MM.1S (cell line): ENCODE measurements around the gene DSCAM.

Source experiments
- DNase-seq: peaks from one replicate; pipeline ENCODE4 v3.0.0-alpha.2; 2015
- H2AFZ ChIP-seq: fragments of 300-600 bp; sonication (generic); 2 replicates; pipeline ENCODE4 v1.6.0; 2016; ENCODE audit warnings: antibody characterized with exemption, low read length
- H3F3A ChIP-seq: fragments of 300-600 bp; sonication (generic); 2 replicates; pipeline ENCODE4 v1.6.1; 2016; ENCODE audit warnings: mild to moderate bottlenecking, antibody characterized with exemption, low read length, moderate library complexity, mixed read lengths; ENCODE audit not compliant: insufficient read depth
- H3K27ac ChIP-seq: fragments of 300-600 bp; sonication (generic); 2 replicates; pipeline ENCODE4 v1.5.1; 2016; ENCODE audit warnings: mild to moderate bottlenecking, low read length
- H3K27me3 ChIP-seq: fragments of 300-600 bp; sonication (generic); replicated peaks from 2 replicates; pipeline ENCODE4 v1.6.0; 2016; ENCODE audit warnings: low read length; ENCODE audit not compliant: insufficient read depth
- H3K36me3 ChIP-seq: fragments of 300-600 bp; sonication (generic); replicated peaks from 2 replicates; pipeline ENCODE4 v1.6.1; 2016; ENCODE audit warnings: mild to moderate bottlenecking, low read length, mixed read lengths; ENCODE audit not compliant: insufficient read depth
- H3K4me1 ChIP-seq: fragments of 300-600 bp; sonication (generic); 2 replicates; pipeline ENCODE4 v1.6.1; 2016; ENCODE audit warnings: low read length, mixed read lengths
- H3K4me2 ChIP-seq: fragments of 300-600 bp; sonication (generic); 2 replicates; pipeline ENCODE4 v1.6.0; 2016; ENCODE audit warnings: low read depth, low read length
- H3K4me3 ChIP-seq: fragments of 300-600 bp; sonication (generic); 2 replicates; pipeline ENCODE4 v1.5.1; 2016; ENCODE audit warnings: low read length, mixed read lengths
- H3K79me2 ChIP-seq: fragments of 300-600 bp; sonication (generic); 2 replicates; pipeline ENCODE4 v1.6.1; 2016; ENCODE audit warnings: mixed run types, low read length, mixed read lengths
- H3K9ac ChIP-seq: fragments of 300-600 bp; sonication (generic); 2 replicates; pipeline ENCODE4 v1.6.1; 2016; ENCODE audit warnings: low read length, mixed read lengths
- H3K9me2 ChIP-seq: fragments of 300-600 bp; sonication (generic); replicated peaks from 2 replicates; pipeline ENCODE4 v1.6.1; 2016; ENCODE audit warnings: mild to moderate bottlenecking, low read length, mixed read lengths; ENCODE audit not compliant: insufficient read depth
- H3K9me3 ChIP-seq: fragments of 300-600 bp; sonication (generic); replicated peaks from 2 replicates; pipeline ENCODE4 v1.6.1; 2016; ENCODE audit warnings: mild to moderate bottlenecking, low read length, mixed read lengths; ENCODE audit not compliant: insufficient read depth
- H4K20me1 ChIP-seq: fragments of 300-600 bp; sonication (generic); 2 replicates; pipeline ENCODE4 v1.6.1; 2016; ENCODE audit warnings: mild to moderate bottlenecking, low read length, moderate library complexity, mixed read lengths; ENCODE audit not compliant: insufficient read depth
- EZH2 ChIP-seq: fragments of 300-600 bp; sonication (generic); optimal IDR thresholded peaks from 2 replicates; pipeline ENCODE3; 2017; ENCODE audit warnings: low read depth, mild to moderate bottlenecking, antibody characterized with exemption, low read length, mixed read lengths
- EZH2phosphoT487 ChIP-seq: fragments of 300-600 bp; sonication (generic); IDR thresholded peaks from 2 replicates; pipeline ENCODE4 v1.6.1; 2018; ENCODE audit warnings: antibody characterized with exemption, low read length
- TF ChIP-seq, protein P1 (sequence below): fragments of 300-600 bp; sonication (generic); IDR thresholded peaks from 2 replicates; pipeline ENCODE4 v1.5.1; 2016; ENCODE audit warnings: antibody characterized with exemption, low read length, mixed read lengths

The DSCAM gene

GRCh38 chr21:39965026-39965425 lies 881.9 kb downstream of the DSCAM start:
- Histone ChIP-seq H3K9me3 (no peaks in the 10 kb centered on the region), H3K27ac (peak overlapping the region; percentile 77; the same call in 1 of the 2 replicates), H3K9ac (peak overlapping the region; percentile 4; the same call in 1 of the 2 replicates), H3K9me2 (no peaks in the 10 kb centered on the region), H3K79me2 (peaks cover 100% of the 10 kb centered on the region), H3K27me3 (no peaks in the 10 kb centered on the region), H3K4me2 (peak overlapping the region; percentile 84), H4K20me1 (no peaks in the 10 kb centered on the region), H3K4me1 (peaks cover 86% of the 10 kb centered on the region), H2AFZ (no peak overlapping the region), H3K36me3 (peaks cover 30% of the 10 kb centered on the region; the same call in 1 of the 2 replicates), H3K4me3 (peak overlapping the region; percentile 8), H3F3A (peaks cover 98% of the 10 kb centered on the region)
- DNase-seq: no peak
- no peak for TF ChIP-seq EZH2
- no peak for TF ChIP-seq EZH2phosphoT487
- TF ChIP-seq, protein P1, sequence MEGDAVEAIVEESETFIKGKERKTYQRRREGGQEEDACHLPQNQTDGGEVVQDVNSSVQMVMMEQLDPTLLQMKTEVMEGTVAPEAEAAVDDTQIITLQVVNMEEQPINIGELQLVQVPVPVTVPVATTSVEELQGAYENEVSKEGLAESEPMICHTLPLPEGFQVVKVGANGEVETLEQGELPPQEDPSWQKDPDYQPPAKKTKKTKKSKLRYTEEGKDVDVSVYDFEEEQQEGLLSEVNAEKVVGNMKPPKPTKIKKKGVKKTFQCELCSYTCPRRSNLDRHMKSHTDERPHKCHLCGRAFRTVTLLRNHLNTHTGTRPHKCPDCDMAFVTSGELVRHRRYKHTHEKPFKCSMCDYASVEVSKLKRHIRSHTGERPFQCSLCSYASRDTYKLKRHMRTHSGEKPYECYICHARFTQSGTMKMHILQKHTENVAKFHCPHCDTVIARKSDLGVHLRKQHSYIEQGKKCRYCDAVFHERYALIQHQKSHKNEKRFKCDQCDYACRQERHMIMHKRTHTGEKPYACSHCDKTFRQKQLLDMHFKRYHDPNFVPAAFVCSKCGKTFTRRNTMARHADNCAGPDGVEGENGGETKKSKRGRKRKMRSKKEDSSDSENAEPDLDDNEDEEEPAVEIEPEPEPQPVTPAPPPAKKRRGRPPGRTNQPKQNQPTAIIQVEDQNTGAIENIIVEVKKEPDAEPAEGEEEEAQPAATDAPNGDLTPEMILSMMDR: no peak

DNA sequence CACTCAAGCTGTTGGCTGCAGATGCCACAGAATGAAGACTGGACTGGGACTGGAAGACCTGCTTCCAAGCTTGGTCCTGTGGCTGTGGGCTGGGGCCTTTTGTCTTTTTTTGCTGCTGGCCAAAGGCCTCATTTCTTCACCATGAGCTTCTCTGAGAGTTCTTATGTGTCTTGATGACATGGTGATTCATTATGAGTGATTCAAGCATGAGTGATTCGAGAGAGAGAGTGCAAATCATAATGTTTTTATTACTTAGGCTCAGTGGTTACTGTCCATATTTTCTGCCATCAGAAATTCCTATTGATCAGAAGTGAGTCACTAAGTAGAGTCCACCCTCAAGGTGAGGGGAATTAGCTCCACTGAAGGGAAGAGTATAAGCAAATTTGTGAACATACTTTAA lies 885.7 kb downstream of the DSCAM start:
- Histone ChIP-seq H3K4me3 (peak overlapping the region; percentile 78), H3F3A (peaks cover 97% of the 10 kb centered on the region), H3K36me3 (peaks cover 30% of the 10 kb centered on the region), H2AFZ (no peak overlapping the region), H3K4me2 (peak overlapping the region; percentile 84), H3K27ac (peak overlapping the region; percentile 77), H3K4me1 (peaks cover 48% of the 10 kb centered on the region), H3K79me2 (peaks cover 100% of the 10 kb centered on the region), H3K27me3 (no peaks in the 10 kb centered on the region), H3K9me2 (no peaks in the 10 kb centered on the region), H3K9me3 (no peaks in the 10 kb centered on the region), H3K9ac (peak overlapping the region; percentile 92), H4K20me1 (no peaks in the 10 kb centered on the region)
- DNase-seq: no peak
- TF ChIP-seq EZH2phosphoT487 (no peak), EZH2 (no peak)
- TF ChIP-seq, protein P1: no peak
